Measurements from ENCODE around the gene PDIA2.

- TF ChIP-seq POLR2A (IDR thresholded peaks at IDR 0.05) = no peak
- no peak for TF ChIP-seq CTCF (IDR thresholded peaks at IDR 0.05)
These were observed 35.7 kb downstream of the PDIA2 start for GRCh38 chr16:318628-319027.

Data from heart left ventricle (tissue), 13 donors.